Uterus (tissue), 2 donors: Measurements from ENCODE around the gene ING1.

Experiments
- CTCF ChIP-seq, 4 experiments: fragments of 200-600 bp in 2 of 4; fragments of 450-650 bp in 2 of 4; sonication (generic) in 2 of 4; IDR thresholded peaks; one replicate each; pipeline ENCODE4 v1.5.1; 2016 to 2019; ENCODE audit warnings: antibody characterized with exemption in 4 of 4, mild to moderate bottlenecking in 2 of 4, moderate library complexity in 1 of 4
- POLR2A ChIP-seq, 2 donors: fragments of 450-650 bp; IDR thresholded peaks; one replicate each; pipeline ENCODE4 v1.6.1; 2016; ENCODE audit warnings: antibody characterized with exemption in 2 of 2, mild to moderate bottlenecking in 1 of 2, moderate library complexity in 1 of 2

GRCh38 chr13:110681868-110682550 is 31.5 kb upstream of the ING1 start:
- no peak for TF ChIP-seq CTCF (IDR thresholded peaks at IDR 0.05)
- no peak for TF ChIP-seq POLR2A (IDR thresholded peaks at IDR 0.05)
